ENCODE data around the gene PKP3. TPM values are rescaled to one million over a fixed set of nuclear protein-coding genes. Genes with fewer than 3 reads are reported as not detected.

The PKP3 gene
- total and polyA plus RNA-seq, 9 of the 15 experiments (the other 6 are each of a cell fraction or from before 2014, with no cell fraction given), result 0.11 to 110 (median 30.7) TPM

GRCh38 chr11:344836-345578 lies 49.0 kb upstream of the PKP3 start (continued):
- TF ChIP-seq, protein P1, sequence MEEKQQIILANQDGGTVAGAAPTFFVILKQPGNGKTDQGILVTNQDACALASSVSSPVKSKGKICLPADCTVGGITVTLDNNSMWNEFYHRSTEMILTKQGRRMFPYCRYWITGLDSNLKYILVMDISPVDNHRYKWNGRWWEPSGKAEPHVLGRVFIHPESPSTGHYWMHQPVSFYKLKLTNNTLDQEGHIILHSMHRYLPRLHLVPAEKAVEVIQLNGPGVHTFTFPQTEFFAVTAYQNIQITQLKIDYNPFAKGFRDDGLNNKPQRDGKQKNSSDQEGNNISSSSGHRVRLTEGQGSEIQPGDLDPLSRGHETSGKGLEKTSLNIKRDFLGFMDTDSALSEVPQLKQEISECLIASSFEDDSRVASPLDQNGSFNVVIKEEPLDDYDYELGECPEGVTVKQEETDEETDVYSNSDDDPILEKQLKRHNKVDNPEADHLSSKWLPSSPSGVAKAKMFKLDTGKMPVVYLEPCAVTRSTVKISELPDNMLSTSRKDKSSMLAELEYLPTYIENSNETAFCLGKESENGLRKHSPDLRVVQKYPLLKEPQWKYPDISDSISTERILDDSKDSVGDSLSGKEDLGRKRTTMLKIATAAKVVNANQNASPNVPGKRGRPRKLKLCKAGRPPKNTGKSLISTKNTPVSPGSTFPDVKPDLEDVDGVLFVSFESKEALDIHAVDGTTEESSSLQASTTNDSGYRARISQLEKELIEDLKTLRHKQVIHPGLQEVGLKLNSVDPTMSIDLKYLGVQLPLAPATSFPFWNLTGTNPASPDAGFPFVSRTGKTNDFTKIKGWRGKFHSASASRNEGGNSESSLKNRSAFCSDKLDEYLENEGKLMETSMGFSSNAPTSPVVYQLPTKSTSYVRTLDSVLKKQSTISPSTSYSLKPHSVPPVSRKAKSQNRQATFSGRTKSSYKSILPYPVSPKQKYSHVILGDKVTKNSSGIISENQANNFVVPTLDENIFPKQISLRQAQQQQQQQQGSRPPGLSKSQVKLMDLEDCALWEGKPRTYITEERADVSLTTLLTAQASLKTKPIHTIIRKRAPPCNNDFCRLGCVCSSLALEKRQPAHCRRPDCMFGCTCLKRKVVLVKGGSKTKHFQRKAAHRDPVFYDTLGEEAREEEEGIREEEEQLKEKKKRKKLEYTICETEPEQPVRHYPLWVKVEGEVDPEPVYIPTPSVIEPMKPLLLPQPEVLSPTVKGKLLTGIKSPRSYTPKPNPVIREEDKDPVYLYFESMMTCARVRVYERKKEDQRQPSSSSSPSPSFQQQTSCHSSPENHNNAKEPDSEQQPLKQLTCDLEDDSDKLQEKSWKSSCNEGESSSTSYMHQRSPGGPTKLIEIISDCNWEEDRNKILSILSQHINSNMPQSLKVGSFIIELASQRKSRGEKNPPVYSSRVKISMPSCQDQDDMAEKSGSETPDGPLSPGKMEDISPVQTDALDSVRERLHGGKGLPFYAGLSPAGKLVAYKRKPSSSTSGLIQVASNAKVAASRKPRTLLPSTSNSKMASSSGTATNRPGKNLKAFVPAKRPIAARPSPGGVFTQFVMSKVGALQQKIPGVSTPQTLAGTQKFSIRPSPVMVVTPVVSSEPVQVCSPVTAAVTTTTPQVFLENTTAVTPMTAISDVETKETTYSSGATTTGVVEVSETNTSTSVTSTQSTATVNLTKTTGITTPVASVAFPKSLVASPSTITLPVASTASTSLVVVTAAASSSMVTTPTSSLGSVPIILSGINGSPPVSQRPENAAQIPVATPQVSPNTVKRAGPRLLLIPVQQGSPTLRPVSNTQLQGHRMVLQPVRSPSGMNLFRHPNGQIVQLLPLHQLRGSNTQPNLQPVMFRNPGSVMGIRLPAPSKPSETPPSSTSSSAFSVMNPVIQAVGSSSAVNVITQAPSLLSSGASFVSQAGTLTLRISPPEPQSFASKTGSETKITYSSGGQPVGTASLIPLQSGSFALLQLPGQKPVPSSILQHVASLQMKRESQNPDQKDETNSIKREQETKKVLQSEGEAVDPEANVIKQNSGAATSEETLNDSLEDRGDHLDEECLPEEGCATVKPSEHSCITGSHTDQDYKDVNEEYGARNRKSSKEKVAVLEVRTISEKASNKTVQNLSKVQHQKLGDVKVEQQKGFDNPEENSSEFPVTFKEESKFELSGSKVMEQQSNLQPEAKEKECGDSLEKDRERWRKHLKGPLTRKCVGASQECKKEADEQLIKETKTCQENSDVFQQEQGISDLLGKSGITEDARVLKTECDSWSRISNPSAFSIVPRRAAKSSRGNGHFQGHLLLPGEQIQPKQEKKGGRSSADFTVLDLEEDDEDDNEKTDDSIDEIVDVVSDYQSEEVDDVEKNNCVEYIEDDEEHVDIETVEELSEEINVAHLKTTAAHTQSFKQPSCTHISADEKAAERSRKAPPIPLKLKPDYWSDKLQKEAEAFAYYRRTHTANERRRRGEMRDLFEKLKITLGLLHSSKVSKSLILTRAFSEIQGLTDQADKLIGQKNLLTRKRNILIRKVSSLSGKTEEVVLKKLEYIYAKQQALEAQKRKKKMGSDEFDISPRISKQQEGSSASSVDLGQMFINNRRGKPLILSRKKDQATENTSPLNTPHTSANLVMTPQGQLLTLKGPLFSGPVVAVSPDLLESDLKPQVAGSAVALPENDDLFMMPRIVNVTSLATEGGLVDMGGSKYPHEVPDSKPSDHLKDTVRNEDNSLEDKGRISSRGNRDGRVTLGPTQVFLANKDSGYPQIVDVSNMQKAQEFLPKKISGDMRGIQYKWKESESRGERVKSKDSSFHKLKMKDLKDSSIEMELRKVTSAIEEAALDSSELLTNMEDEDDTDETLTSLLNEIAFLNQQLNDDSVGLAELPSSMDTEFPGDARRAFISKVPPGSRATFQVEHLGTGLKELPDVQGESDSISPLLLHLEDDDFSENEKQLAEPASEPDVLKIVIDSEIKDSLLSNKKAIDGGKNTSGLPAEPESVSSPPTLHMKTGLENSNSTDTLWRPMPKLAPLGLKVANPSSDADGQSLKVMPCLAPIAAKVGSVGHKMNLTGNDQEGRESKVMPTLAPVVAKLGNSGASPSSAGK (IDR thresholded peaks at IDR 0.05), result peak; percentile 54
- TF ChIP-seq ZFP30 (CRISPR knock-in tag; IDR thresholded peaks at IDR 0.05; ENCODE audit: borderline replicate concordance) (no peak), ZNF253 (CRISPR knock-in tag; conservative IDR thresholded peaks at IDR 0.05) (no peak), C11orf30 (IDR thresholded peaks at IDR 0.05; ENCODE audit: low read depth) (no peak), ETV6 (IDR thresholded peaks at IDR 0.05; ENCODE audit: borderline replicate concordance in 1 of 2, low read depth in 2 of 2, low read length in 1 of 2) (no peak), ETV6 (CRISPR knock-in tag; IDR thresholded peaks at IDR 0.05; ENCODE audit: borderline replicate concordance) (no peak), DIDO1 (tag; IDR thresholded peaks at IDR 0.05; ENCODE audit: low read depth) (no peak)

Data from K562 (cell line).